Tibial nerve (tissue), 4 donors: ENCODE results near the gene GPC4.

ENCODE experiments used
- EP300 ChIP-seq, 2 donors: sonication (generic); formaldehyde crosslinking; IDR thresholded peaks; one replicate each; pipeline ENCODE4 v1.6.1; 2017; ENCODE audit warnings: antibody characterized with exemption in 2 of 2, mild to moderate bottlenecking in 1 of 2
- POLR2A ChIP-seq, 2 donors: fragments of 450-650 bp; IDR thresholded peaks; one replicate each; pipeline ENCODE4 v1.6.1; 2017; ENCODE audit warnings: antibody characterized with exemption in 2 of 2, mild to moderate bottlenecking in 2 of 2, moderate library complexity in 2 of 2
- TF ChIP-seq, protein P1 (sequence below), 5 experiments: fragments of 200-600 bp in 3 of 5; fragments of 450-650 bp in 2 of 5; sonication (generic) in 3 of 5; IDR thresholded peaks; one replicate each; pipeline ENCODE4 v1.5.1; 2016 to 2019; ENCODE audit warnings: antibody characterized with exemption in 5 of 5, mild to moderate bottlenecking in 3 of 5, moderate library complexity in 2 of 5

DNA sequence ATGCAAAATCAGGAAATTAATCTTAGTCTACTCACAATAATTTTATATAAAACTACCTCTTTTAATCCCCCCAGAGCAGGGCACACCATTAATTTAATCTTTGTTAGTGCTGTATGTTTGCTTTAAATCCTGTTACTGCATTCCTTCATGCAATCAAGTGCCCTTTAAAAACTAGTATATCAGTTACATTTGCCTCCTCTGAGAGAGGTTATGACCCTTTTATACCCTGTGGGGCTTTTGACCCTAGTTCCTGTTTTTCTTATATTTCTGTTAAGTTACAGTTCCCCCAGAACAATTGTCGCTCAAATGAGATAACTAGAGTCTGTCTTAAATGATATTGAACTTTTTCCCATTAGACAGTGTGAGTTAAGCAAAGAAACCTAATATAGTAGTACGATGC lies 46.2 kb downstream of the GPC4 start:
- no peak for TF ChIP-seq POLR2A (IDR thresholded peaks at IDR 0.05)
- no peak for TF ChIP-seq EP300 (IDR thresholded peaks at IDR 0.05)
- TF ChIP-seq, protein P1, sequence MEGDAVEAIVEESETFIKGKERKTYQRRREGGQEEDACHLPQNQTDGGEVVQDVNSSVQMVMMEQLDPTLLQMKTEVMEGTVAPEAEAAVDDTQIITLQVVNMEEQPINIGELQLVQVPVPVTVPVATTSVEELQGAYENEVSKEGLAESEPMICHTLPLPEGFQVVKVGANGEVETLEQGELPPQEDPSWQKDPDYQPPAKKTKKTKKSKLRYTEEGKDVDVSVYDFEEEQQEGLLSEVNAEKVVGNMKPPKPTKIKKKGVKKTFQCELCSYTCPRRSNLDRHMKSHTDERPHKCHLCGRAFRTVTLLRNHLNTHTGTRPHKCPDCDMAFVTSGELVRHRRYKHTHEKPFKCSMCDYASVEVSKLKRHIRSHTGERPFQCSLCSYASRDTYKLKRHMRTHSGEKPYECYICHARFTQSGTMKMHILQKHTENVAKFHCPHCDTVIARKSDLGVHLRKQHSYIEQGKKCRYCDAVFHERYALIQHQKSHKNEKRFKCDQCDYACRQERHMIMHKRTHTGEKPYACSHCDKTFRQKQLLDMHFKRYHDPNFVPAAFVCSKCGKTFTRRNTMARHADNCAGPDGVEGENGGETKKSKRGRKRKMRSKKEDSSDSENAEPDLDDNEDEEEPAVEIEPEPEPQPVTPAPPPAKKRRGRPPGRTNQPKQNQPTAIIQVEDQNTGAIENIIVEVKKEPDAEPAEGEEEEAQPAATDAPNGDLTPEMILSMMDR (IDR thresholded peaks at IDR 0.05), result no peak
